ENCODE data around the gene APOBEC3C.
"Not testable (repeated sequence)": the region's sequence is repeated elsewhere in the genome, so short reads cannot be mapped to it uniquely, and the experiment has no call there.

The APOBEC3C gene

DNA sequence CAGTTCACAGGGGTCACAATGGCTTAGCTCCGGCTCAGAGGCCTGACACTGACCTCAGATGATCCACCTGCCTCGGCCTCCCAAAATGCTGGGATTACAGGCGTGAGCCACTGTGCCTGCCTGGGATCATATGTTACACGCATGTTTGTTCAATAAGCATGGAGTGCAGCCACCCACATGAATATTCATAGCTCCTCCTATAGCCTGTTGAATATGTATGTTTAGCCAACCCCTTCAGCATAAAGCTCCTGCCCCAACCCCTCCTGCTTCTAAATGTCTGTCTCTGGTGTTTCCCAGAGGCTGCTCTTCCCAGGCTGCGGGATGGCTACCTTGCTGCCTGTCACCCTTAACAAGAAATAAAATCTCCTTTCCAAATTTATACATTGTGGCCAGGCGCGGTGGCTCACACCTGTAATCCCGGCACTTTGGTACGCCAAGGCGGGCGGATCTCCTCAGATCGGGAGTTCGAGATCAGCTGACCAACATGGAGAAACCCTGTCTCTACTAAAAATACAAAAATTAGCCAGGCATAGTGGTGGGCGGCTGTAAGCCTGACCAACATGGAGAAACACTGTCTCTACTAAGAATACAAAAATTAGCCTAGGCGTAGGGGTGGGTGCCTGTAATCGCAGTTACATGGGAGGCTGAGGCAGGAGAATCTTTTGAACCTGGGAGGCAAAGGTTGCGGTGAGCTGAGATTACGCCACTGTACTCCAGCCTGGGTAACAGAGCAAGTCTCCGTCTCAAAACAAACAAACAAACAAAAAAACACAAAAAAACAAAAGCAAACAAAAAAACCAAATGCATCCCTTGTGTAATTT lies 25.5 kb downstream of the APOBEC3C start:
- peak overlapping the region; percentile 30 for H3K27ac ChIP-seq
- H3K9me3 ChIP-seq (ENCODE audit: severe bottlenecking) = no peaks in the 10 kb centered on the region
- DNase-seq = peak; percentile 50
- TF ChIP-seq, protein P1, sequence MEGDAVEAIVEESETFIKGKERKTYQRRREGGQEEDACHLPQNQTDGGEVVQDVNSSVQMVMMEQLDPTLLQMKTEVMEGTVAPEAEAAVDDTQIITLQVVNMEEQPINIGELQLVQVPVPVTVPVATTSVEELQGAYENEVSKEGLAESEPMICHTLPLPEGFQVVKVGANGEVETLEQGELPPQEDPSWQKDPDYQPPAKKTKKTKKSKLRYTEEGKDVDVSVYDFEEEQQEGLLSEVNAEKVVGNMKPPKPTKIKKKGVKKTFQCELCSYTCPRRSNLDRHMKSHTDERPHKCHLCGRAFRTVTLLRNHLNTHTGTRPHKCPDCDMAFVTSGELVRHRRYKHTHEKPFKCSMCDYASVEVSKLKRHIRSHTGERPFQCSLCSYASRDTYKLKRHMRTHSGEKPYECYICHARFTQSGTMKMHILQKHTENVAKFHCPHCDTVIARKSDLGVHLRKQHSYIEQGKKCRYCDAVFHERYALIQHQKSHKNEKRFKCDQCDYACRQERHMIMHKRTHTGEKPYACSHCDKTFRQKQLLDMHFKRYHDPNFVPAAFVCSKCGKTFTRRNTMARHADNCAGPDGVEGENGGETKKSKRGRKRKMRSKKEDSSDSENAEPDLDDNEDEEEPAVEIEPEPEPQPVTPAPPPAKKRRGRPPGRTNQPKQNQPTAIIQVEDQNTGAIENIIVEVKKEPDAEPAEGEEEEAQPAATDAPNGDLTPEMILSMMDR (IDR thresholded peaks at IDR 0.05; ENCODE audit: low read depth, low read length) = no peak
- no peak overlapping the region for H3K4me3 ChIP-seq (ENCODE audit: low read depth, low read length)
- no peaks in the 10 kb centered on the region for H3K27me3 ChIP-seq (ENCODE audit: insufficient read depth, low read depth, severe bottlenecking)
- no peaks in the 10 kb centered on the region for H3K36me3 ChIP-seq

DNA sequence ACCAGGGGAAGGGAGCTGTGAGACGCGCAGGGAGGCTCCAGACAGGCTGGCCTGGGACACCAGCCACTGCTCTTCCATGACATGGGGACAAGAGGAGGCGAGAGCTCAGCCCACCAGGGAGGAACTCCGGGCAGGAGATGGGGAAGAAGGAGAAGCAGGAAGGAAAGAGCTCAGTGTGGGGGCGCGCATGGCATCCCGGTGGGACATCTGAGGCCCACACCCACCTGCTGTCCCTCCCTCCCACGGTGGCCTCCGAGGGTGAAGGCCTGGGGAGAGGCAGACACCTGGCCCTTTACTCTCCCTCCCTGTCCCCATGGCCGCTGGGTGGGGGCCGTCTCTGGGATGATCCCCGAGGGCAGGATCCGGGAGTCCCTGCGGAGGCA lies 26.1 kb downstream of the APOBEC3C start:
- H3K36me3 ChIP-seq; H3K27me3 ChIP-seq (ENCODE audit: insufficient read depth, low read depth, severe bottlenecking); H3K9me3 ChIP-seq (ENCODE audit: severe bottlenecking); DNase-seq: not testable (repeated sequence)
- Histone ChIP-seq H3K27ac (peak overlapping the region; percentile 24; the same call in 1 of the 2 replicates), H3K4me3 (ENCODE audit: low read depth, low read length) (peak overlapping the region; percentile 29)

DNA sequence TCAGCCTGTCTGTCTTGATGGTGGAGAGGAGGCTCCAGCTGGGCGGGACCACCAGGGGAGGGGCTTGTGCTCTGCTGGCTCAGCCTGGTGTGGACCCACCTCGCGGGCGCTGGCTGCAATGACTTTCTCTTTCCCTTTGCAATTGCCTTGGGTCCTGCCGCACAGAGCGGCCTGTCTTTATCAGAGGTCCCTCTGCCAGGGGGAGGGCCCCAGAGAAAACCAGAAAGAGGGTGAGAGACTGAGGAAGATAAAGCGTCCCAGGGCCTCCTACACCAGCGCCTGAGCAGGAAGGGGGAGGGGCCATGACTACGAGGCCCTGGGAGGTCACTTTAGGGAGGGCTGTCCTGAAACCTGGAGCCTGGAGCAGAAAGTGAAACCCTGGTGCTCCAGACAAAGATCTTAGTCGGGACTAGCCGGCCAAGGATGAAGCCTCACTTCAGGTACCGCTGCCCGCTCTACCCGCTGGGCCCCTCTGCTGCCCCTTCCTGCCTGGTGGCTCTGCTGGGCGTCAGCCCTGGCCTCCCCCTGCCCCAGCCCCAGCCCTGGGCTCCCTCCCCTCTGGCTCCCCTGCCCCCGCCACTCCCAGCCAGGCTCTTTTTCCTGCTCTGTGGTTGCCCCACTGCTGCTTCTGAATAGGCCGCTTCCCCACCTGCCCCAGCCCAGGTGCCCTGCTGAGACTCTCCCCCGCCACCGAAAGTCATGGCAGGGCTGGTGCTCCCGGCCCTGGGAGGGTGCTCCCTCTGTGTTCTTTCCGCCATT lies 26.7 kb downstream of the APOBEC3C start, which contains the start of gene APOBEC3F:
Gene APOBEC3F (plus strand): TSS at position 327 of the 759 bp plus-strand sequence. CDS start 97 bp downstream, at position 424.
- H3K36me3 ChIP-seq; H3K27me3 ChIP-seq (ENCODE audit: insufficient read depth, low read depth, severe bottlenecking); H3K9me3 ChIP-seq (ENCODE audit: severe bottlenecking): not testable (repeated sequence)
- peak; percentile 64 for DNase-seq
- Histone ChIP-seq H3K27ac (peak within 1 kb of the TSS; percentile 52), H3K4me3 (ENCODE audit: low read depth, low read length) (peak within 1 kb of the TSS; percentile 29)

DNA sequence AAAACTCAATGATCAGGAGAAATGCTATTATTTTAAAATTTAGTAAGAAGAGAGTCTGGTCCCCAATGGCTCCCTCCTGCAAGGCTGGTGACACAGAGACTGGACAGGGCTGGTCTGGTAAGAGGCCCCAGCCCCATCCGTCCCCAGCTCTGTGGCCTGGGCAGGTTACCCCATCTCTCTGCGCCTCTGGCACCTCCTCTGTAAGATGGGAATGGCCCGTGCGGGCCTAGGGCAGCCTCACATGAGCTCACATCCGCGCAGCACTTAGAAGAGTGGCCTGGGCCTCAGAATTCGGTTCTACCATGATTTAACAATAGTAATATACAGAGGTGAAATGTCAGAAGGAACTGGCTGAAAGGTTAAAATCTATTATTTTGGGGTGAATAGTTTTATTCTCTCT lies 27.9 kb downstream of the APOBEC3C start:
- TF ChIP-seq, protein P1 (IDR thresholded peaks at IDR 0.05; ENCODE audit: low read depth, low read length) = no peak
- no peaks in the 10 kb centered on the region for H3K36me3 ChIP-seq
- DNase-seq = no peak
- no peak overlapping the region for H3K4me3 ChIP-seq (ENCODE audit: low read depth, low read length)
- H3K27me3 ChIP-seq (ENCODE audit: insufficient read depth, low read depth, severe bottlenecking) = no peaks in the 10 kb centered on the region
- no peak overlapping the region for H3K27ac ChIP-seq
- H3K9me3 ChIP-seq (ENCODE audit: severe bottlenecking) = no peaks in the 10 kb centered on the region

DNA sequence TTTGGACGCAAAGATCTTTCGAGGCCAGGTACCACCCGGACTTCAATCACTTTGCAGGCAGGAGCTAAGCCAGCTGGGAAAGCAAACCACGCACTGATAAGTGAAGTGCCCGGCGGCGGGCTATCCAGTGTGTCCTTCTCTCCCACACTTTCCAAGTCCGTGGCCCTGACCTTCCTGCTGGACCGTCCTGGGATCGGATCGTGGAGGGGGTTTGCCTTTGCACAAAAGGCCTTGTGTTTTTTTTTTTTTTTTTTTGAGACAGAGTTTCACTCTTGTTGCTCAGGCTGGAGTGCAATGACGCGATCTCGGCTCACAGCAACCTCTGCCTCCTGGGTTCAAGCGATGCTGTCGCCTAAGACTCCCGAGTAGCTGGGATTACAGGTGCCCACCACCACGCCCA lies 29.0 kb downstream of the APOBEC3C start:
- DNase-seq; H3K9me3 ChIP-seq (ENCODE audit: severe bottlenecking); H3K36me3 ChIP-seq; H3K27ac ChIP-seq; H3K27me3 ChIP-seq (ENCODE audit: insufficient read depth, low read depth, severe bottlenecking); H3K4me3 ChIP-seq (ENCODE audit: low read depth, low read length): not testable (repeated sequence)

DNA sequence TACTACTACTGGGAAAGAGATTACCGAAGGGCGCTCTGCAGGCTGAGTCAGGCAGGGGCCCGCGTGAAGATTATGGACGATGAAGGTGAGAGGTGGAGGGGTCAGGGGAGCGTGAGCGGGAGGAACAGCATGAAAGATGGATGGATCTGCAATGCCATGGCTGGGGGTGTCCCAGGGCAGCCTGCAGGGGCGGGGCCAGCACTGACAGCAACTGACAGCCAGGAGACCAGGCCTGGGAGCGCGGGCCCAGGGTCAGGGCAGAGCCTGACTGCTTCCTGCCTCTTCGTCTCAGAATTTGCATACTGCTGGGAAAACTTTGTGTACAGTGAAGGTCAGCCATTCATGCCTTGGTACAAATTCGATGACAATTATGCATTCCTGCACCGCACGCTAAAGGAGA lies 31.1 kb downstream of the APOBEC3C start:
- not testable (repeated sequence) for H3K27me3 ChIP-seq (ENCODE audit: insufficient read depth, low read depth, severe bottlenecking); H3K36me3 ChIP-seq; H3K4me3 ChIP-seq (ENCODE audit: low read depth, low read length); DNase-seq; H3K9me3 ChIP-seq (ENCODE audit: severe bottlenecking); H3K27ac ChIP-seq

DNA sequence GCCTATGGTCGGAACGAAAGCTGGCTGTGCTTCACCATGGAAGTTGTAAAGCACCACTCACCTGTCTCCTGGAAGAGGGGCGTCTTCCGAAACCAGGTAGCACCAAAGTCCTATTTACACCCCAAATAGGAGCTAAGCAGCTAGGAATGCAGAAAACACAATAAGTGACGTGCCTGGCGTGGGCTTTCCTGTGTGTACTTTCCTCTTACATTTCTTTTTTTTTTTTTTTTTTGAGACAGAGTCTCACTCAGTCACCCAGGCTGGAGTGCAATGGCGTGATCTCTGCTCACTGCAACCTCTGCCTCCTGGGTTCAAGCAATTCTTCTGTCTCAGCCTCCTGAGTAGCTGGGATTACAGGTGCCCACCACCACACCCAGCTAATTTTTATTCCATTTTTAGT lies 35.4 kb downstream of the APOBEC3C start:
- H3K9me3 ChIP-seq (ENCODE audit: severe bottlenecking); DNase-seq: not testable (repeated sequence)

DNA sequence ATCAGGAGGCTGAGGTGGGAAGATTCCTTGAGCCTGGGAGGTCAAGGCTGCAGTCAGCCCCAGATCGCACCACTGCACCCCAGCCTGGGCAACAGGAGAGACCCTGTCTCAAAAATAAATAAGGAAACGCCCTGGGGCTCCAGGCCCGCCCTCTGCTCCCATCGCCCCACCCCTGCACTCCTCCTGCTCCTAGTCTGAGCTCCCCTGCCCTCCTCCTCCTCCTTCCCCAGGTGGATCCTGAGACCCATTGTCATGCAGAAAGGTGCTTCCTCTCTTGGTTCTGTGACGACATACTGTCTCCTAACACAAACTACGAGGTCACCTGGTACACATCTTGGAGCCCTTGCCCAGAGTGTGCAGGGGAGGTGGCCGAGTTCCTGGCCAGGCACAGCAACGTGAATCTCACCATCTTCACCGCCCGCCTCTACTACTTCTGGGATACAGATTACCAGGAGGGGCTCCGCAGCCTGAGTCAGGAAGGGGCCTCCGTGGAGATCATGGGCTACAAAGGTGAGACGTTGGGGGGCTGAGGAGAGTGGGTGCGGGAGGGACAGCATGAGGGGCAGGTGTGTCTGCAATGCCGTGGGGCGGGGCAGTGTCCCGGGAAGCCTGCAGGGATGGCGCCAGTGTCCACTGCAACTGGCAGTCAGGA lies 37.9 kb downstream of the APOBEC3C start:
- not testable (repeated sequence) for H3K36me3 ChIP-seq; H3K9me3 ChIP-seq (ENCODE audit: severe bottlenecking); H3K27me3 ChIP-seq (ENCODE audit: insufficient read depth, low read depth, severe bottlenecking); DNase-seq; H3K27ac ChIP-seq; H3K4me3 ChIP-seq (ENCODE audit: low read depth, low read length)

More for the DNA sequence above, 35.4 kb downstream of the APOBEC3C start:
- not testable (repeated sequence) for H3K27me3 ChIP-seq (ENCODE audit: insufficient read depth, low read depth, severe bottlenecking); H3K27ac ChIP-seq; H3K36me3 ChIP-seq; H3K4me3 ChIP-seq (ENCODE audit: low read depth, low read length)

All from WERI-Rb-1 (cell line).